GM23338 (cell line): ENCODE results near the gene HJURP. TPM values are rescaled to one million over a fixed set of nuclear protein-coding genes. Genes with fewer than 3 reads are reported as not detected.

Source experiments
- ATAC-seq: fragments of 200-7000 bp; cut with Tn5 transposase; 3 replicates; pipeline ENCODE4 v1.9.1; 2020
- DNase-seq: peaks from one replicate; pipeline ENCODE4 v3.0.0-alpha.2; 2015; ENCODE audit warnings: low spot score
- H2AFZ ChIP-seq: fragments of 200-600 bp; sonication (generic); 2 replicates; pipeline ENCODE4 v1.8.0; 2016; ENCODE audit warnings: antibody characterized with exemption, mild to moderate bottlenecking, moderate library complexity
- H3F3A ChIP-seq: fragments of 200-600 bp; sonication (generic); replicated peaks from 2 replicates; pipeline ENCODE4 v1.8.0; 2017; ENCODE audit warnings: antibody characterized with exemption, mixed run types, low read depth
- H3K27ac ChIP-seq: fragments of 200-600 bp; sonication (generic); 2 replicates; pipeline ENCODE4 v1.6.1; 2016; ENCODE audit warnings: low read depth
- H3K27me3 ChIP-seq: fragments of 200-600 bp; sonication (generic); 2 replicates; pipeline ENCODE4 v1.8.0; 2016; ENCODE audit warnings: mild to moderate bottlenecking, mixed run types, moderate library complexity; ENCODE audit not compliant: insufficient read depth
- H3K36me3 ChIP-seq: fragments of 200-600 bp; sonication (generic); 2 replicates; pipeline ENCODE4 v1.8.0; 2016; ENCODE audit warnings: mild to moderate bottlenecking; ENCODE audit not compliant: insufficient read depth
- H3K4me1 ChIP-seq: fragments of 200-600 bp; sonication (generic); 2 replicates; pipeline ENCODE4 v1.8.0; 2016; ENCODE audit warnings: mild to moderate bottlenecking, moderate library complexity; ENCODE audit not compliant: insufficient read depth
- H3K4me2 ChIP-seq: fragments of 200-600 bp; sonication (generic); 2 replicates; pipeline ENCODE4 v1.7.1; 2017; ENCODE audit warnings: mixed run types
- H3K4me3 ChIP-seq: fragments of 200-600 bp; sonication (generic); 2 replicates; pipeline ENCODE4 v1.6.1; 2016; ENCODE audit warnings: mixed run types
- H3K79me2 ChIP-seq: fragments of 200-600 bp; sonication (generic); replicated peaks from 2 replicates; pipeline ENCODE4 v1.8.0; 2017; ENCODE audit warnings: mild to moderate bottlenecking; ENCODE audit not compliant: insufficient read depth
- H3K9me2 ChIP-seq: fragments of 200-600 bp; sonication (generic); 2 replicates; pipeline ENCODE4 v1.8.0; 2017; ENCODE audit not compliant: insufficient read depth
- H4K20me1 ChIP-seq: fragments of 200-600 bp; sonication (generic); replicated peaks from 2 replicates; pipeline ENCODE4 v1.8.0; 2017; ENCODE audit warnings: mild to moderate bottlenecking; ENCODE audit not compliant: insufficient read depth
- H3K27ac Mint-ChIP-seq: 2 replicates; pipeline ENCODE4 v1.8.0; 2020; ENCODE audit warnings: inconsistent platforms, mild to moderate bottlenecking, moderate library complexity, mixed read lengths
- H3K27me3 Mint-ChIP-seq: 3 replicates; pipeline ENCODE4 v1.8.0; 2022; ENCODE audit warnings: low read depth, mild to moderate bottlenecking, moderate library complexity, mixed read lengths, inconsistent platforms; ENCODE audit not compliant: insufficient read depth, poor library complexity
- H3K36me3 Mint-ChIP-seq: 3 replicates; pipeline ENCODE4 v1.8.0; 2021; ENCODE audit warnings: low read depth, mild to moderate bottlenecking, inconsistent platforms, moderate library complexity, mixed read lengths
- H3K4me1 Mint-ChIP-seq: 3 replicates; pipeline ENCODE4 v1.8.0; 2020; ENCODE audit warnings: mild to moderate bottlenecking, inconsistent platforms, mixed read lengths
- H3K4me3 Mint-ChIP-seq: 3 replicates; pipeline ENCODE4 v1.8.0; 2021; ENCODE audit warnings: moderate library complexity, mild to moderate bottlenecking, inconsistent platforms, mixed read lengths
- H3K9me3 Mint-ChIP-seq: 3 replicates; pipeline ENCODE4 v1.8.0; 2020; ENCODE audit warnings: moderate library complexity, mild to moderate bottlenecking, inconsistent platforms, mixed read lengths
- CREB1 ChIP-seq: fragments of 250-450 bp; sonication (Bioruptor Pico); IDR thresholded peaks from 2 replicates; pipeline ENCODE4 v1.5.0; 2020; ENCODE audit warnings: low read depth, mild to moderate bottlenecking, moderate library complexity
- ETS1 ChIP-seq: IDR thresholded peaks from 2 replicates; pipeline ENCODE4 v1.6.1; 2016; ENCODE audit warnings: antibody characterized with exemption
- EZH2phosphoT487 ChIP-seq: fragments of 200-600 bp; sonication (generic); IDR thresholded peaks from one replicate; pipeline ENCODE4 v1.8.1; 2018; ENCODE audit warnings: antibody characterized with exemption; ENCODE audit not compliant: unreplicated experiment
- JUNB ChIP-seq: IDR thresholded peaks from one replicate; pipeline ENCODE4 v1.6.1; 2016; ENCODE audit warnings: antibody characterized with exemption; ENCODE audit not compliant: unreplicated experiment
- NANOG ChIP-seq: IDR thresholded peaks from 2 replicates; pipeline ENCODE4 v1.6.1; 2016; ENCODE audit warnings: antibody characterized with exemption, borderline replicate concordance
- POLR2AphosphoS5 ChIP-seq: IDR thresholded peaks from 2 replicates; pipeline ENCODE4 v1.6.1; 2016; ENCODE audit warnings: antibody characterized with exemption, low read depth
- STAT1 ChIP-seq: IDR thresholded peaks from one replicate; pipeline ENCODE4 v1.6.1; 2016; ENCODE audit warnings: antibody characterized with exemption; ENCODE audit not compliant: unreplicated experiment
- ZNF114 ChIP-seq: fragments of 250-450 bp; sonication (Bioruptor Pico); IDR thresholded peaks from 2 replicates; pipeline ENCODE4 v1.5.0; 2020; ENCODE audit warnings: mild to moderate bottlenecking, moderate library complexity
- ZNF331 ChIP-seq: fragments of 250-450 bp; sonication (Bioruptor Pico); IDR thresholded peaks from 2 replicates; pipeline ENCODE4 v1.5.0; 2020; ENCODE audit warnings: low read depth, mild to moderate bottlenecking, moderate library complexity
- polyA plus RNA-seq: library from polyadenylated mRNA; unstranded; fragments of >200 nt; fragmentation: Nextera tagmentation; extraction: Ambion mirVana; gene quantifications from 2 replicates; pipeline ENCODE4 v1.2.1, GENCODE V29; 2016
- total RNA-seq: library from RNA; depleted of rRNA; stranded (reverse); fragments of >200 nt; shearing (Covaris generic); gene quantifications from 2 replicates; pipeline ENCODE4 v1.2.3, GENCODE V29; 2014
- TF ChIP-seq, protein P1 (sequence below): fragments of 250-450 bp; sonication (Bioruptor Pico); IDR thresholded peaks from 2 replicates; pipeline ENCODE4 v1.5.0; 2020; ENCODE audit warnings: mild to moderate bottlenecking, moderate library complexity
- TF ChIP-seq, protein P2 (sequence below), 2 experiments: fragments of 200-600 bp in 1 of 2; sonication (generic) in 1 of 2; conservative IDR thresholded peaks; 2 replicates each; pipeline versions ENCODE4 v1.5.1 to v1.6.1; 2016 to 2017; ENCODE audit warnings: antibody characterized with exemption in 2 of 2, low read depth in 2 of 2, mild to moderate bottlenecking in 2 of 2, moderate library complexity in 1 of 2
- TF ChIP-seq, protein P3 (sequence below): IDR thresholded peaks from one replicate; pipeline ENCODE4 v1.6.1; 2018; ENCODE audit warnings: antibody characterized with exemption; ENCODE audit not compliant: unreplicated experiment

The HJURP gene
- total and polyA plus RNA-seq, 2 experiments from 2014 or later = 42.9 to 49.2 TPM

- no peak for TF ChIP-seq ZNF114 (CRISPR knock-in tag)
- TF ChIP-seq, protein P1, sequence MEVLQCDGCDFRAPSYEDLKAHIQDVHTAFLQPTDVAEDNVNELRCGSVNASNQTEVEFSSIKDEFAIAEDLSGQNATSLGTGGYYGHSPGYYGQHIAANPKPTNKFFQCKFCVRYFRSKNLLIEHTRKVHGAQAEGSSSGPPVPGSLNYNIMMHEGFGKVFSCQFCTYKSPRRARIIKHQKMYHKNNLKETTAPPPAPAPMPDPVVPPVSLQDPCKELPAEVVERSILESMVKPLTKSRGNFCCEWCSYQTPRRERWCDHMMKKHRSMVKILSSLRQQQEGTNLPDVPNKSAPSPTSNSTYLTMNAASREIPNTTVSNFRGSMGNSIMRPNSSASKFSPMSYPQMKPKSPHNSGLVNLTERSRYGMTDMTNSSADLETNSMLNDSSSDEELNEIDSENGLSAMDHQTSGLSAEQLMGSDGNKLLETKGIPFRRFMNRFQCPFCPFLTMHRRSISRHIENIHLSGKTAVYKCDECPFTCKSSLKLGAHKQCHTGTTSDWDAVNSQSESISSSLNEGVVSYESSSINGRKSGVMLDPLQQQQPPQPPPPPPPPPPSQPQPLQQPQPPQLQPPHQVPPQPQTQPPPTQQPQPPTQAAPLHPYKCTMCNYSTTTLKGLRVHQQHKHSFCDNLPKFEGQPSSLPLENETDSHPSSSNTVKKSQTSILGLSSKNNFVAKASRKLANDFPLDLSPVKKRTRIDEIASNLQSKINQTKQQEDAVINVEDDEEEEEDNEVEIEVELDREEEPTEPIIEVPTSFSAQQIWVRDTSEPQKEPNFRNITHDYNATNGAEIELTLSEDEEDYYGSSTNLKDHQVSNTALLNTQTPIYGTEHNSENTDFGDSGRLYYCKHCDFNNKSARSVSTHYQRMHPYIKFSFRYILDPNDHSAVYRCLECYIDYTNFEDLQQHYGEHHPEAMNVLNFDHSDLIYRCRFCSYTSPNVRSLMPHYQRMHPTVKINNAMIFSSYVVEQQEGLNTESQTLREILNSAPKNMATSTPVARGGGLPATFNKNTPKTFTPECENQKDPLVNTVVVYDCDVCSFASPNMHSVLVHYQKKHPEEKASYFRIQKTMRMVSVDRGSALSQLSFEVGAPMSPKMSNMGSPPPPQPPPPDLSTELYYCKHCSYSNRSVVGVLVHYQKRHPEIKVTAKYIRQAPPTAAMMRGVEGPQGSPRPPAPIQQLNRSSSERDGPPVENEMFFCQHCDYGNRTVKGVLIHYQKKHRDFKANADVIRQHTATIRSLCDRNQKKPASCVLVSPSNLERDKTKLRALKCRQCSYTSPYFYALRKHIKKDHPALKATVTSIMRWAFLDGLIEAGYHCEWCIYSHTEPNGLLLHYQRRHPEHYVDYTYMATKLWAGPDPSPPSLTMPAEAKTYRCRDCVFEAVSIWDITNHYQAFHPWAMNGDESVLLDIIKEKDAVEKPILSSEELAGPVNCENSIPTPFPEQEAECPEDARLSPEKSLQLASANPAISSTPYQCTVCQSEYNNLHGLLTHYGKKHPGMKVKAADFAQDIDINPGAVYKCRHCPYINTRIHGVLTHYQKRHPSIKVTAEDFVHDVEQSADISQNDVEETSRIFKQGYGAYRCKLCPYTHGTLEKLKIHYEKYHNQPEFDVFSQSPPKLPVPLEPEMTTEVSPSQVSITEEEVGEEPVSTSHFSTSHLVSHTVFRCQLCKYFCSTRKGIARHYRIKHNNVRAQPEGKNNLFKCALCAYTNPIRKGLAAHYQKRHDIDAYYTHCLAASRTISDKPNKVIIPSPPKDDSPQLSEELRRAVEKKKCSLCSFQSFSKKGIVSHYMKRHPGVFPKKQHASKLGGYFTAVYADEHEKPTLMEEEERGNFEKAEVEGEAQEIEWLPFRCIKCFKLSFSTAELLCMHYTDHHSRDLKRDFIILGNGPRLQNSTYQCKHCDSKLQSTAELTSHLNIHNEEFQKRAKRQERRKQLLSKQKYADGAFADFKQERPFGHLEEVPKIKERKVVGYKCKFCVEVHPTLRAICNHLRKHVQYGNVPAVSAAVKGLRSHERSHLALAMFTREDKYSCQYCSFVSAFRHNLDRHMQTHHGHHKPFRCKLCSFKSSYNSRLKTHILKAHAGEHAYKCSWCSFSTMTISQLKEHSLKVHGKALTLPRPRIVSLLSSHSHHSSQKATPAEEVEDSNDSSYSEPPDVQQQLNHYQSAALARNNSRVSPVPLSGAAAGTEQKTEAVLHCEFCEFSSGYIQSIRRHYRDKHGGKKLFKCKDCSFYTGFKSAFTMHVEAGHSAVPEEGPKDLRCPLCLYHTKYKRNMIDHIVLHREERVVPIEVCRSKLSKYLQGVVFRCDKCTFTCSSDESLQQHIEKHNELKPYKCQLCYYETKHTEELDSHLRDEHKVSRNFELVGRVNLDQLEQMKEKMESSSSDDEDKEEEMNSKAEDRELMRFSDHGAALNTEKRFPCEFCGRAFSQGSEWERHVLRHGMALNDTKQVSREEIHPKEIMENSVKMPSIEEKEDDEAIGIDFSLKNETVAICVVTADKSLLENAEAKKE (CRISPR knock-in tag) = no peak
- no peak for TF ChIP-seq ETS1
- TF ChIP-seq EZH2phosphoT487 = no peak
- TF ChIP-seq CREB1 (CRISPR knock-in tag) = no peak
- TF ChIP-seq STAT1 = no peak
- no peak for TF ChIP-seq JUNB
- TF ChIP-seq, protein P2, sequence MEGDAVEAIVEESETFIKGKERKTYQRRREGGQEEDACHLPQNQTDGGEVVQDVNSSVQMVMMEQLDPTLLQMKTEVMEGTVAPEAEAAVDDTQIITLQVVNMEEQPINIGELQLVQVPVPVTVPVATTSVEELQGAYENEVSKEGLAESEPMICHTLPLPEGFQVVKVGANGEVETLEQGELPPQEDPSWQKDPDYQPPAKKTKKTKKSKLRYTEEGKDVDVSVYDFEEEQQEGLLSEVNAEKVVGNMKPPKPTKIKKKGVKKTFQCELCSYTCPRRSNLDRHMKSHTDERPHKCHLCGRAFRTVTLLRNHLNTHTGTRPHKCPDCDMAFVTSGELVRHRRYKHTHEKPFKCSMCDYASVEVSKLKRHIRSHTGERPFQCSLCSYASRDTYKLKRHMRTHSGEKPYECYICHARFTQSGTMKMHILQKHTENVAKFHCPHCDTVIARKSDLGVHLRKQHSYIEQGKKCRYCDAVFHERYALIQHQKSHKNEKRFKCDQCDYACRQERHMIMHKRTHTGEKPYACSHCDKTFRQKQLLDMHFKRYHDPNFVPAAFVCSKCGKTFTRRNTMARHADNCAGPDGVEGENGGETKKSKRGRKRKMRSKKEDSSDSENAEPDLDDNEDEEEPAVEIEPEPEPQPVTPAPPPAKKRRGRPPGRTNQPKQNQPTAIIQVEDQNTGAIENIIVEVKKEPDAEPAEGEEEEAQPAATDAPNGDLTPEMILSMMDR (conservative IDR thresholded peaks at IDR 0.05; ENCODE audit: low read depth in 2 of 2) = no peak
- TF ChIP-seq, protein P3, sequence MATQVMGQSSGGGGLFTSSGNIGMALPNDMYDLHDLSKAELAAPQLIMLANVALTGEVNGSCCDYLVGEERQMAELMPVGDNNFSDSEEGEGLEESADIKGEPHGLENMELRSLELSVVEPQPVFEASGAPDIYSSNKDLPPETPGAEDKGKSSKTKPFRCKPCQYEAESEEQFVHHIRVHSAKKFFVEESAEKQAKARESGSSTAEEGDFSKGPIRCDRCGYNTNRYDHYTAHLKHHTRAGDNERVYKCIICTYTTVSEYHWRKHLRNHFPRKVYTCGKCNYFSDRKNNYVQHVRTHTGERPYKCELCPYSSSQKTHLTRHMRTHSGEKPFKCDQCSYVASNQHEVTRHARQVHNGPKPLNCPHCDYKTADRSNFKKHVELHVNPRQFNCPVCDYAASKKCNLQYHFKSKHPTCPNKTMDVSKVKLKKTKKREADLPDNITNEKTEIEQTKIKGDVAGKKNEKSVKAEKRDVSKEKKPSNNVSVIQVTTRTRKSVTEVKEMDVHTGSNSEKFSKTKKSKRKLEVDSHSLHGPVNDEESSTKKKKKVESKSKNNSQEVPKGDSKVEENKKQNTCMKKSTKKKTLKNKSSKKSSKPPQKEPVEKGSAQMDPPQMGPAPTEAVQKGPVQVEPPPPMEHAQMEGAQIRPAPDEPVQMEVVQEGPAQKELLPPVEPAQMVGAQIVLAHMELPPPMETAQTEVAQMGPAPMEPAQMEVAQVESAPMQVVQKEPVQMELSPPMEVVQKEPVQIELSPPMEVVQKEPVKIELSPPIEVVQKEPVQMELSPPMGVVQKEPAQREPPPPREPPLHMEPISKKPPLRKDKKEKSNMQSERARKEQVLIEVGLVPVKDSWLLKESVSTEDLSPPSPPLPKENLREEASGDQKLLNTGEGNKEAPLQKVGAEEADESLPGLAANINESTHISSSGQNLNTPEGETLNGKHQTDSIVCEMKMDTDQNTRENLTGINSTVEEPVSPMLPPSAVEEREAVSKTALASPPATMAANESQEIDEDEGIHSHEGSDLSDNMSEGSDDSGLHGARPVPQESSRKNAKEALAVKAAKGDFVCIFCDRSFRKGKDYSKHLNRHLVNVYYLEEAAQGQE = no peak
- TF ChIP-seq NANOG = no peak
- no peak for TF ChIP-seq POLR2AphosphoS5
- TF ChIP-seq ZNF331 (CRISPR knock-in tag) = no peak
- no peak overlapping the region; the same call in 1 of the 2 replicates for H3K27ac Mint-ChIP-seq
- Histone ChIP-seq H3K36me3 (peaks cover 71% of the 10 kb centered on the region), H3F3A (peaks cover 7% of the 10 kb centered on the region; the same call in 1 of the 2 replicates), H4K20me1 (peaks cover 60% of the 10 kb centered on the region), H2AFZ (no peak overlapping the region), H3K79me2 (peaks cover 73% of the 10 kb centered on the region), H3K4me3 (no peak overlapping the region), H3K4me1 (no peaks in the 10 kb centered on the region), H3K4me2 (no peak overlapping the region), H3K9me2 (no peaks in the 10 kb centered on the region), H3K27ac (no peak overlapping the region), H3K27me3 (no peaks in the 10 kb centered on the region)
- no peak overlapping the region for H3K4me3 Mint-ChIP-seq
- H3K9me3 Mint-ChIP-seq = no peaks in the 10 kb centered on the region
- H3K36me3 Mint-ChIP-seq = peaks cover 93% of the 10 kb centered on the region
- no peak for ATAC-seq
- H3K27me3 Mint-ChIP-seq = peaks cover 8% of the 10 kb centered on the region
- peaks cover 17% of the 10 kb centered on the region for H3K4me1 Mint-ChIP-seq
- DNase-seq = no peak
Observed at GRCh38 chr2:233838251-233838650, 16.1 kb downstream of the HJURP start.
